Ovary (tissue), 3 donors: ENCODE data around the gene ABHD12.

Source experiments
- CTCF ChIP-seq, 3 donors: fragments of 450-650 bp in 2 of 3; fragments of 200-600 bp in 1 of 3; IDR thresholded peaks; one replicate each; pipeline versions ENCODE4 v1.5.1 to v1.8.0; 2016 to 2022; ENCODE audit warnings: antibody characterized with exemption in 3 of 3, mild to moderate bottlenecking in 1 of 3
- POLR2A ChIP-seq: fragments of 450-650 bp; IDR thresholded peaks from one replicate; pipeline ENCODE4 v1.6.1; 2017; ENCODE audit warnings: antibody characterized with exemption, mild to moderate bottlenecking, moderate library complexity
- donor health status: DM: no; HTN: no; CAD: no.

- no peak for TF ChIP-seq CTCF (IDR thresholded peaks at IDR 0.05)
- TF ChIP-seq POLR2A: no peak
Observed at GRCh38 chr20:25308083-25308491, 82.5 kb downstream of the ABHD12 start.
